T-cell (primary cell): Measurements from ENCODE around the gene RGPD8. TPM values are rescaled to one million over a fixed set of nuclear protein-coding genes. Genes with fewer than 3 reads are reported as not detected.
"Not testable (repeated sequence)": the region's sequence is repeated elsewhere in the genome, so short reads cannot be mapped to it uniquely, and the experiment has no call there.

ENCODE experiments used
- ATAC-seq, 4 experiments: fragments of 200-7000 bp in 3 of 4; fragments of 150-1000 bp in 1 of 4; cut with Tn5 transposase; replicated peaks in 1 of 4; 1 replicate in 3 of 4; 2 replicates in 1 of 4; pipeline ENCODE4 v1.10.0; 2021; ENCODE audit warnings: moderate library complexity in 3 of 4, mild to moderate bottlenecking in 2 of 4, moderate number of reproducible peaks in 1 of 4
- CTCF ChIA-PET, 2 donors: fragments of 300-600 bp; sonication (Branson Sonifier 250); formaldehyde crosslinking; loops; one replicate each; lab custom pipeline; 2022; ENCODE audit warnings: antibody characterized with exemption in 2 of 2; lab: Charles Lee
- POLR2A ChIA-PET, 2 donors: fragments of 300-600 bp; sonication (Branson Sonifier 250); formaldehyde crosslinking; loops; one replicate each; lab custom pipeline; 2022; ENCODE audit warnings: antibody characterized with exemption in 2 of 2; lab: Charles Lee
- DNase-seq, 35 experiments: peaks; one replicate each; pipeline versions ENCODE4 v3.0.0 to v3.0.0-alpha.2; 2013 to 2023
- H3K27ac ChIP-seq: one replicate; pipeline ENCODE4 v1.5.1; 2013; ENCODE audit warnings: low read length
- H3K27me3 ChIP-seq, 2 experiments: replicated peaks in 1 of 2; 1 replicate in 1 of 2; 2 replicates in 1 of 2; pipeline versions ENCODE4 v1.6.1 to v1.7.0; 2013; ENCODE audit warnings: low read length in 1 of 2, mixed read lengths in 1 of 2; ENCODE audit not compliant: control insufficient read depth in 2 of 2, insufficient read depth in 2 of 2; ENCODE audit errors: extremely low read depth in 1 of 2
- H3K36me3 ChIP-seq, 2 donors: 1 replicate in 1 of 2; 2 replicates in 1 of 2; pipeline versions ENCODE4 v1.6.1 to v1.7.0; 2013; ENCODE audit warnings: low read length in 1 of 2; ENCODE audit not compliant: control insufficient read depth in 2 of 2, insufficient read depth in 1 of 2; ENCODE audit errors: extremely low read depth in 1 of 2
- H3K4me1 ChIP-seq, 2 experiments: 1 replicate in 1 of 2; 2 replicates in 1 of 2; pipeline versions ENCODE4 v1.6.1 to v1.7.0; 2013; ENCODE audit warnings: low read length in 2 of 2, mixed read lengths in 1 of 2; ENCODE audit not compliant: insufficient read depth in 2 of 2, control insufficient read depth in 1 of 2; ENCODE audit errors: extremely low read depth in 1 of 2
- H3K4me3 ChIP-seq, 2 donors: 1 replicate in 1 of 2; 2 replicates in 1 of 2; pipeline versions ENCODE4 v1.5.1 to v1.7.0; 2013; ENCODE audit warnings: mild to moderate bottlenecking in 2 of 2, low read length in 1 of 2, moderate library complexity in 1 of 2; ENCODE audit not compliant: control insufficient read depth in 1 of 2; ENCODE audit errors: extremely low read depth in 1 of 2
- H3K9me3 ChIP-seq: 2 replicates; pipeline ENCODE4 v1.7.0; 2013
- H3K27ac Mint-ChIP-seq, 2 donors: one replicate each; pipeline ENCODE4 v1.8.0; 2020 to 2021; ENCODE audit warnings: mild to moderate bottlenecking in 2 of 2, mixed read lengths in 2 of 2
- H3K27me3 Mint-ChIP-seq, 2 donors: one replicate each; pipeline ENCODE4 v1.8.0; 2021 to 2022; ENCODE audit warnings: mixed read lengths in 2 of 2
- H3K36me3 Mint-ChIP-seq: one replicate; pipeline ENCODE4 v1.8.0; 2021; ENCODE audit warnings: mixed read lengths
- H3K4me1 Mint-ChIP-seq, 3 donors: one replicate each; pipeline ENCODE4 v1.8.0; 2020 to 2022; ENCODE audit warnings: mixed read lengths in 3 of 3, mild to moderate bottlenecking in 1 of 3
- H3K4me3 Mint-ChIP-seq, 3 donors: one replicate each; pipeline ENCODE4 v1.8.0; 2020 to 2022; ENCODE audit warnings: mild to moderate bottlenecking in 3 of 3, mixed read lengths in 3 of 3, moderate library complexity in 3 of 3
- H3K9me3 Mint-ChIP-seq, 3 donors: one replicate each; pipeline ENCODE4 v1.8.0; 2020 to 2022; ENCODE audit warnings: mixed read lengths in 3 of 3
- WGBS: methylation state at CpG from one replicate; pipeline ENCODE4 v1.1.5; 2013; ENCODE audit warnings: missing lambda C conversion rate; ENCODE audit not compliant: insufficient coverage; 5-methylcytosine and 5-hydroxymethylcytosine counted together
- total RNA-seq, 35 experiments: library from RNA in 6 of 35; stranded (reverse) in 6 of 35; fragments of 120-200 nt in 1 of 35; gene quantifications; one replicate each; pipeline versions ENCODE4 v1.2.1 to v1.2.4 and lab custom pipeline; 2013 to 2026

The RGPD8 gene
- total RNA-seq (10 to 100 TPM; 10.8 to 61.4 (median 20.7) TPM), total RNA-seq (lab: John Stamatoyannopoulos, UW) (4.6 to 17.3 (median 8.9) reads per million in 29 experiments)
- 17.3 TPM for total RNA-seq (2013)

DNA sequence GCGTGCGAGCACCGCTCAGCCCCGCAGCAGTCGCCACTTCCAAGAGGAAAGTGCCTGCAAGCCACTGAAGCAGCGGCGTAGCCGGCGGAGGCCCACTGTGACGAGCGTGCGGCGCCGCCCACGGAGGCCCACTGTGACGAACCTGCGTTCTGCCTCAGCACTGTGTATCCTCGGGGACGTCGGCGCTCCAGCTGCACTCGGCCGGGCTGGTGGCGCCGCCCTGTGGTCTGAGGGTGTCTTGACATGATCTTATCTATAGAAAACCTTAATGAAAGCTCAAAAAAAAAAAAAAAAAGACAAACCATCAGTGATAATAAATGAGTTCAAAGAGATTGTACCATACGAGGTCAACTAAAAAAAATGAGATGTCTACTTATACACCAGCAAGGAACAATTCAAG, at the start of gene RGPD8:
TSS of gene RGPD8 (minus strand) at position 166 of the 400 bp plus-strand sequence. CDS start 192 bp downstream, outside the sequence.
- not testable (repeated sequence) for H3K36me3 Mint-ChIP-seq, H3K36me3 ChIP-seq, H3K9me3 ChIP-seq, H3K4me1 ChIP-seq, H3K9me3 Mint-ChIP-seq
- CTCF ChIA-PET, result interaction anchor here (0.6 to 0.8 kb wide), 13 partner anchors 127 to 1679 kb away, joined by 3 to 9 read pairs (median 4); partner anchors contain the start of gene ZC3H8 (in 1 of the 2)
- DNase-seq (peak; percentile 78 to 95 (median 89)), ATAC-seq (peak; percentile 98 to 100 (median 100))
- H3K27me3 ChIP-seq, result peaks cover 0 to 21% of the 10 kb centered on the region in 2 experiments
- no CpG with 5 or more reads among the region's 26 CpGs for WGBS
- Mint-ChIP-seq H3K4me3 (peak within 1 kb of the TSS; percentile 82), H3K4me1 (peaks cover 16 to 32% (median 22%) of the 10 kb centered on the region in 3 donors), H3K27me3 (peaks cover 8 to 15% of the 10 kb centered on the region in 2 donors), H3K27ac (peak within 1 kb of the TSS; percentile 46 to 56)
- POLR2A ChIA-PET, result interaction anchor here (0.5 to 0.6 kb wide), 4 partner anchors 116 to 312 kb away, joined by 3 to 4 read pairs (median 4); no protein-coding TSS in a partner anchor
- peak within 1 kb of the TSS; percentile 57 for H3K27ac ChIP-seq
- peak within 1 kb of the TSS; percentile 23 to 47 for H3K4me3 ChIP-seq

- no peak overlapping the region for H3K27ac ChIP-seq
- ATAC-seq, result no peak
- H3K4me1 ChIP-seq, result peaks cover 10 to 19% of the 10 kb centered on the region in 2 experiments
- peak overlapping the region; percentile 46 to 78 for H3K27ac Mint-ChIP-seq
- ChIA-PET POLR2A (interaction anchor here (0.6 to 0.9 kb wide), 2 partner anchors 10 to 21 kb away, joined by 3 to 7 read pairs; no protein-coding TSS in a partner anchor), CTCF (interaction anchor here (0.6 to 1.4 kb wide), 2 partner anchors 20 to 67 kb away, joined by 3 to 12 read pairs; no protein-coding TSS in a partner anchor)
- no peaks in the 10 kb centered on the region for H3K27me3 ChIP-seq
- H3K4me3 Mint-ChIP-seq, result peak overlapping the region; percentile 90 to 97 (median 94)
- 0% methylated on average over 1 of the region's 10 CpGs for WGBS
- no peaks in the 10 kb centered on the region for H3K9me3 ChIP-seq
- H3K36me3 Mint-ChIP-seq, result no peaks in the 10 kb centered on the region
- H3K36me3 ChIP-seq, result peaks cover 0 to 11% of the 10 kb centered on the region in 2 donors
- peak overlapping the region; percentile 68 for H3K4me3 ChIP-seq
- DNase-seq, result peak in 1 of 35 experiments; percentile 14
- no peaks in the 10 kb centered on the region for H3K9me3 Mint-ChIP-seq
- H3K27me3 Mint-ChIP-seq, result no peaks in the 10 kb centered on the region
- H3K4me1 Mint-ChIP-seq, result peaks cover 24 to 28% (median 26%) of the 10 kb centered on the region in 3 donors
Measured at GRCh38 chr2:112483042-112483473, 49.6 kb upstream of the RGPD8 start.

DNA sequence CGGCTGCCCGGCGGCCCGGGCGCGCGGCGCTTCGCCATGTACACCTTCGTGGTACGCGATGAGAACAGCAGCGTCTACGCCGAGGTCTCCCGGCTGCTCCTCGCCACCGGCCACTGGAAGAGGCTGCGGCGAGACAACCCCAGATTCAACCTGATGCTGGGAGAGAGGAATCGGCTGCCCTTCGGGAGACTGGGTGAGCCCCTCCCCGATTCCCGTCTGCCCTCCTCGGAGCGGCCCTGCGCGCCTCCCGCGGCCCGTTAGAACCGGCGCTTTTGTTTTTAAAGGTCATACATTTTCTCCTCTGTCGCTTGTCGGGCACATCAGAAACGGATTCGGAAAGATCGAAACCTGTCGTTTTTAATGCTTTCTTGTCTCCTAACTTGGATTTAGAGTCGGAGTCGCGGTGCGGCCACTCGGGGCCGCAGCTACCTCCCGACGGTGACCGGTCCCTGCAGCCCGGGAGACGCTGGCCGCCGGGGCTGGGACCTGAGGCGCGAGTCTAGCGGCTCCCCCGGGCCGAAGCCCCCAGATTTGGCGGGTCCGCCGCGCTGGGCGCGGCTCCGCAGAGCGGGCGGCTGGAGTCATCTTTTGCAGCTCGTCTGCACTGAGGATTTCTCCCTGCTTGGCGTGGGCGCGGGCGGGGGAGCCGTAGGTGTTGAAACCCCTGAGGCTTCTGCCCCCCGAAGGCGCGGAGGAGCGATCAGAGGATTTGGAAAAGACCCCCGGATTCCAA, 49.0 kb upstream of the RGPD8 start:
- peak overlapping the region; percentile 35 for H3K27ac ChIP-seq
- peak overlapping the region; percentile 78 to 85 for H3K27ac Mint-ChIP-seq
- H3K4me1 ChIP-seq, result peaks cover 10 to 19% of the 10 kb centered on the region in 2 experiments
- no peaks in the 10 kb centered on the region for H3K27me3 Mint-ChIP-seq
- no peaks in the 10 kb centered on the region for H3K9me3 ChIP-seq
- H3K4me3 Mint-ChIP-seq, result peak overlapping the region; percentile 90 to 97 (median 94)
- peaks cover 0 to 8% of the 10 kb centered on the region in 2 donors for H3K36me3 ChIP-seq
- ChIA-PET POLR2A (interaction anchor here in 1 of 2 donors (0.6 kb wide), 1 partner anchor 21 kb away, joined by 7 read pairs; no protein-coding TSS in a partner anchor), CTCF (interaction anchor here in 1 of 2 donors (0.6 kb wide), 1 partner anchor 68 kb away, joined by 3 read pairs; no protein-coding TSS in a partner anchor)
- ATAC-seq (peak; percentile 2 to 17 (median 12)), DNase-seq (peak in 23 of 35 experiments; percentile 0 to 35 (median 9))
- H3K4me3 ChIP-seq, result peak overlapping the region; percentile 68
- H3K9me3 Mint-ChIP-seq, result no peaks in the 10 kb centered on the region
- H3K27me3 ChIP-seq, result no peaks in the 10 kb centered on the region
- no peaks in the 10 kb centered on the region for H3K36me3 Mint-ChIP-seq
- under 1% methylated on average over 64 of the region's 77 CpGs for WGBS
- H3K4me1 Mint-ChIP-seq, result peaks cover 24 to 28% (median 26%) of the 10 kb centered on the region in 3 donors

DNA sequence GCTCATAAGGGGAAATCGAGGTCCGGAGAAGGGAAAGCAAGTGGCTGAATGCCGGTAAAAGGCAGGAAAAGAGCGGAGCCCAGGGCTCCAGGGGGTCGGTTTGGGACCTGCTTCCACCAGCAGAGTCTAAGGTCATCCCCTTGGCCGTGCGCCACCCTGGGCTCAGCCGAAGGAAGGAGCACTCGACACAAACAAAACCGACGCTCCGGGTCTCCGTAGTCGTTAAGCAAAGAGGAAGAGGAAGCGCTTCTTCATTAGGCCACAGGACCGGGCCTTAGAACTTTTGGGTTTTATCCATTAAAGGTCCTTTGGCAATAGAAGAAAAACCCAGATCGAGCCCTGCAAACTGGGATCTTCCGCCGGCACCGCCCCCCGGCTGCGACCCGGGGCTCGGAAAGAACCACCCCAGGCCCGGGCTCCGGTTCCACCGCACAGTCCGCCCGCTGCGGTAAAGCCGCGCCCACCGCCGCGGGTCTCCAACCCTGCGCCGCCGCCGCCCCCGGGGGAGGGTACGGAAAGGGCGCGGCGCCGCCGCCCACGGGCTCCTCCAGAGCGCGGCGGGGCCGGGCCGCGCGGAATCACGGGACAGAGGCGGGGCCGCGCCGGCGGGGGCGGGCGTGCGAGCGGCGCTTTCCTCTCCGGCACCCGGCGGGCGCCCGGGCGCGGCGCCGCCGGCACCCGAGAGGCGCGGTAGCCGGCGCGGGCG, 48.2 kb upstream of the RGPD8 start, which contains the start of gene TTL:
TSS of gene TTL (plus strand) at position 629 of the 706 bp plus-strand sequence. CDS start 189 bp downstream, outside the sequence.
- H3K27ac ChIP-seq, result peak within 1 kb of the TSS; percentile 63
- Mint-ChIP-seq H3K4me3 (peak within 1 kb of the TSS; percentile 94 to 97 (median 97)), H3K27ac (peak within 1 kb of the TSS; percentile 89 to 94), H3K4me1 (peaks cover 24 to 28% (median 24%) of the 10 kb centered on the region in 3 donors), H3K27me3 (no peaks in the 10 kb centered on the region), H3K36me3 (no peaks in the 10 kb centered on the region), H3K9me3 (no peaks in the 10 kb centered on the region)
- under 1% methylated on average over 82 of the region's 82 CpGs for WGBS
- ChIA-PET POLR2A (no interaction called here), CTCF (interaction anchor here in 1 of 2 donors (0.6 to 2.6 kb wide), 4 partner anchors 20 to 273 kb away, joined by 3 to 18 read pairs (median 6); no protein-coding TSS in a partner anchor)
- peak within 1 kb of the TSS; percentile 68 for H3K4me3 ChIP-seq
- DNase-seq, result peak; percentile 49 to 87 (median 67)
- peaks cover 0 to 8% of the 10 kb centered on the region in 2 donors for H3K36me3 ChIP-seq
- H3K4me1 ChIP-seq, result peaks cover 10 to 19% of the 10 kb centered on the region in 2 experiments
- H3K27me3 ChIP-seq, result no peaks in the 10 kb centered on the region
- no peaks in the 10 kb centered on the region for H3K9me3 ChIP-seq
- ATAC-seq, result peak; percentile 82 to 87 (median 84)

DNA sequence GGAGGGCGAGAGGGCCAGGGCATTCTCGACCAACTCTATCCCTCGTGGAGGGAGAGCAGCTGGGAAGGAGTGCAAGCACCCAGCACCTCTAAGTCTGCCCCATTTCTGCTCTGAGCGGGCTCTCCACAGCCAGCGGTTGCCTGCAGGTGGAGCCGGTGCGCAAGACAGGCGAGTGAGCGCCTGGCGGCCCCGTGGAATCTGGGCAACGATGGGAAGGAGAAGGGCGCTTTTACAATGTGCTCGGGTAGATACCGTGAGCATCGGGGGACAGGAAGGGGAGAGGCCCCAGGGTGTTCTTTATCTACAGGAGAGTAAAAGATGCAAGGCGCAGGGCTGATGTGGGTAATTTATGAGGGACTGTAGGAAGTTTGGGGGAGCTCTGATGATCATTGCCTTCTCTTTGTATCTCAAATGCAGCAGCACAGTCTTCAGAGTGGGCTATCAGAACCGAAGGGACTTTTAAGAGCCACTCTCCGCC, 47.6 kb upstream of the RGPD8 start:
- peak overlapping the region; percentile 63 for H3K27ac ChIP-seq
- H3K4me1 ChIP-seq, result peaks cover 10 to 19% of the 10 kb centered on the region in 2 experiments
- 0% methylated on average over 18 of the region's 19 CpGs for WGBS
- peaks cover 24 to 28% (median 24%) of the 10 kb centered on the region in 3 donors for H3K4me1 Mint-ChIP-seq
- peak; percentile 77 to 79 (median 78) for ATAC-seq
- no peaks in the 10 kb centered on the region for H3K27me3 ChIP-seq
- peaks cover 0 to 6% of the 10 kb centered on the region in 2 donors for H3K36me3 ChIP-seq
- H3K27ac Mint-ChIP-seq, result peak overlapping the region; percentile 89 to 94
- peak overlapping the region; percentile 57 to 68 for H3K4me3 ChIP-seq
- no peaks in the 10 kb centered on the region for H3K36me3 Mint-ChIP-seq
- peak overlapping the region; percentile 94 to 97 (median 97) for H3K4me3 Mint-ChIP-seq
- no peaks in the 10 kb centered on the region for H3K9me3 Mint-ChIP-seq
- ChIA-PET CTCF (interaction anchor here in 1 of 2 donors (0.6 to 2.6 kb wide), 6 partner anchors 21 to 274 kb away, joined by 3 to 18 read pairs (median 4); no protein-coding TSS in a partner anchor), POLR2A (no interaction called here)
- DNase-seq, result peak; percentile 71 to 89 (median 79)
- H3K27me3 Mint-ChIP-seq, result no peaks in the 10 kb centered on the region
- H3K9me3 ChIP-seq, result no peaks in the 10 kb centered on the region
